Thyroid gland (tissue), 4 donors: ENCODE results near the gene INPP5B.

Source experiments
- POLR2A ChIP-seq, 2 donors: fragments of 450-650 bp; IDR thresholded peaks; one replicate each; pipeline ENCODE4 v1.6.1; 2017; ENCODE audit warnings: antibody characterized with exemption in 2 of 2, mild to moderate bottlenecking in 2 of 2, moderate library complexity in 1 of 2
- TF ChIP-seq, protein P1 (sequence below), 6 experiments: fragments of 200-600 bp in 3 of 6; fragments of 450-650 bp in 3 of 6; sonication (generic) in 3 of 6; IDR thresholded peaks; one replicate each; pipeline ENCODE4 v1.5.1; 2016 to 2019; ENCODE audit warnings: antibody characterized with exemption in 6 of 6, mild to moderate bottlenecking in 2 of 6, inconsistent platforms in 1 of 6, moderate library complexity in 1 of 6

- TF ChIP-seq, protein P1, sequence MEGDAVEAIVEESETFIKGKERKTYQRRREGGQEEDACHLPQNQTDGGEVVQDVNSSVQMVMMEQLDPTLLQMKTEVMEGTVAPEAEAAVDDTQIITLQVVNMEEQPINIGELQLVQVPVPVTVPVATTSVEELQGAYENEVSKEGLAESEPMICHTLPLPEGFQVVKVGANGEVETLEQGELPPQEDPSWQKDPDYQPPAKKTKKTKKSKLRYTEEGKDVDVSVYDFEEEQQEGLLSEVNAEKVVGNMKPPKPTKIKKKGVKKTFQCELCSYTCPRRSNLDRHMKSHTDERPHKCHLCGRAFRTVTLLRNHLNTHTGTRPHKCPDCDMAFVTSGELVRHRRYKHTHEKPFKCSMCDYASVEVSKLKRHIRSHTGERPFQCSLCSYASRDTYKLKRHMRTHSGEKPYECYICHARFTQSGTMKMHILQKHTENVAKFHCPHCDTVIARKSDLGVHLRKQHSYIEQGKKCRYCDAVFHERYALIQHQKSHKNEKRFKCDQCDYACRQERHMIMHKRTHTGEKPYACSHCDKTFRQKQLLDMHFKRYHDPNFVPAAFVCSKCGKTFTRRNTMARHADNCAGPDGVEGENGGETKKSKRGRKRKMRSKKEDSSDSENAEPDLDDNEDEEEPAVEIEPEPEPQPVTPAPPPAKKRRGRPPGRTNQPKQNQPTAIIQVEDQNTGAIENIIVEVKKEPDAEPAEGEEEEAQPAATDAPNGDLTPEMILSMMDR (IDR thresholded peaks at IDR 0.05), result no peak
- no peak for TF ChIP-seq POLR2A (IDR thresholded peaks at IDR 0.05)
Measured at GRCh38 chr1:37865348-37866120, 81.3 kb downstream of the INPP5B start.
